Lower lobe of right lung (tissue), 2 donors: Measurements from ENCODE around the gene COPS8. TPM values are rescaled to one million over a fixed set of nuclear protein-coding genes. Genes with fewer than 3 reads are reported as not detected.
A peak's percentile ranks its signal among the peaks of the same experiment; 100 is the strongest.

ENCODE experiments used
- ATAC-seq, 2 donors: fragments of 200-7000 bp; cut with Tn5 transposase; one replicate each; pipeline ENCODE4 v1.9.1; 2020 to 2022; ENCODE audit warnings: mild to moderate bottlenecking in 2 of 2, moderate library complexity in 2 of 2
- DNase-seq: peaks from one replicate; pipeline ENCODE4 v3.0.0-alpha.2; 2020
- H3K27ac ChIP-seq: fragments of 200-600 bp; one replicate; pipeline ENCODE4 v1.8.0; 2022
- H3K27me3 ChIP-seq: fragments of 200-600 bp; one replicate; pipeline ENCODE4 v1.8.0; 2022; ENCODE audit warnings: low read depth
- H3K36me3 ChIP-seq: fragments of 200-600 bp; one replicate; pipeline ENCODE4 v1.8.0; 2022; ENCODE audit warnings: mild to moderate bottlenecking
- H3K4me1 ChIP-seq: fragments of 200-600 bp; one replicate; pipeline ENCODE4 v1.8.0; 2022
- H3K4me3 ChIP-seq: fragments of 200-600 bp; one replicate; pipeline ENCODE4 v1.8.0; 2022; ENCODE audit warnings: mild to moderate bottlenecking
- H3K9me3 ChIP-seq: fragments of 200-600 bp; one replicate; pipeline ENCODE4 v1.8.0; 2022
- CTCF ChIP-seq: fragments of 200-600 bp; IDR thresholded peaks from one replicate; pipeline ENCODE4 v1.8.0; 2022; ENCODE audit warnings: antibody characterized with exemption, mild to moderate bottlenecking
- intact Hi-C: fragments of 100-400 bp; cut with DNase I; formaldehyde crosslinking; loops from one replicate; pipeline ENCODE4 v1.11.0; 2022
- total RNA-seq: library from RNA; stranded (reverse); fragmentation: NEBNext Ultra II Directional; extraction: Animal tissue kit (Norgen Biotek cat#: 25700); gene quantifications from one replicate; pipeline ENCODE4 v1.2.1, GENCODE V29; 2021
- donor health status: DM: no; HTN: yes; CAD: no; lungs with severe emphysema.

The COPS8 gene
- total RNA-seq, 1 donor from 2014 or later, result 31.8 TPM

GRCh38 chr2:237148624-237149023 lies 62.9 kb downstream of the COPS8 start:
- DNase-seq, result no peak
- intact Hi-C loops, result no loop called here
- peaks cover 18% of the 10 kb centered on the region for H3K9me3 ChIP-seq
- H3K4me1 ChIP-seq, result no peaks in the 10 kb centered on the region
- no peaks in the 10 kb centered on the region for H3K27me3 ChIP-seq
- H3K36me3 ChIP-seq, result no peaks in the 10 kb centered on the region
- no peak overlapping the region for H3K27ac ChIP-seq
- H3K4me3 ChIP-seq, result no peak overlapping the region
- ATAC-seq, result no peak
- TF ChIP-seq CTCF, result no peak

- ATAC-seq, result peak; percentile 95
- H3K27ac ChIP-seq, result no peak overlapping the region
- DNase-seq, result peak; percentile 68
These were observed 63.7 kb downstream of the COPS8 start for GRCh38 chr2:237149425-237149824.

More at GRCh38 chr2:237149425-237149824, 63.7 kb downstream of the COPS8 start:
- Histone ChIP-seq H3K36me3 (no peaks in the 10 kb centered on the region), H3K4me1 (no peaks in the 10 kb centered on the region), H3K9me3 (peaks cover 18% of the 10 kb centered on the region), H3K27me3 (no peaks in the 10 kb centered on the region), H3K4me3 (no peak overlapping the region)
- TF ChIP-seq CTCF, result no peak
- intact Hi-C loops, result no loop called here
